Measurements from ENCODE around the gene CLEC5A. TPM values are rescaled to one million over a fixed set of nuclear protein-coding genes. Genes with fewer than 3 reads are reported as not detected.
"Not testable (repeated sequence)": the region's sequence is repeated elsewhere in the genome, so short reads cannot be mapped to it uniquely, and the experiment has no call there.

Gene CLEC5A
- total RNA-seq, 4 donors from 2014 or later, result 1.6 to 3.8 (median 2.9) TPM

GRCh38 chr7:141990011-141990725 lies 43.4 kb upstream of the CLEC5A start:
- intact Hi-C loops (cut with DNase I; ENCODE audit: low total_unique reads), result no loop called here
- WGBS, 2 donors, result 64 to 66% methylated on average over 2 of the region's 2 CpGs
- TF ChIP-seq POLR2A (IDR thresholded peaks at IDR 0.05), result no peak
- TF ChIP-seq, protein P1, sequence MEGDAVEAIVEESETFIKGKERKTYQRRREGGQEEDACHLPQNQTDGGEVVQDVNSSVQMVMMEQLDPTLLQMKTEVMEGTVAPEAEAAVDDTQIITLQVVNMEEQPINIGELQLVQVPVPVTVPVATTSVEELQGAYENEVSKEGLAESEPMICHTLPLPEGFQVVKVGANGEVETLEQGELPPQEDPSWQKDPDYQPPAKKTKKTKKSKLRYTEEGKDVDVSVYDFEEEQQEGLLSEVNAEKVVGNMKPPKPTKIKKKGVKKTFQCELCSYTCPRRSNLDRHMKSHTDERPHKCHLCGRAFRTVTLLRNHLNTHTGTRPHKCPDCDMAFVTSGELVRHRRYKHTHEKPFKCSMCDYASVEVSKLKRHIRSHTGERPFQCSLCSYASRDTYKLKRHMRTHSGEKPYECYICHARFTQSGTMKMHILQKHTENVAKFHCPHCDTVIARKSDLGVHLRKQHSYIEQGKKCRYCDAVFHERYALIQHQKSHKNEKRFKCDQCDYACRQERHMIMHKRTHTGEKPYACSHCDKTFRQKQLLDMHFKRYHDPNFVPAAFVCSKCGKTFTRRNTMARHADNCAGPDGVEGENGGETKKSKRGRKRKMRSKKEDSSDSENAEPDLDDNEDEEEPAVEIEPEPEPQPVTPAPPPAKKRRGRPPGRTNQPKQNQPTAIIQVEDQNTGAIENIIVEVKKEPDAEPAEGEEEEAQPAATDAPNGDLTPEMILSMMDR (IDR thresholded peaks at IDR 0.05), result no peak
- no peak for DNase-seq (ENCODE audit: low spot score in 2 of 2)
- no peak overlapping the region for H3K4me3 ChIP-seq (ENCODE audit: low read depth, poor library complexity, severe bottlenecking)

GRCh38 chr7:141987803-141988202 lies 41.0 kb upstream of the CLEC5A start:
- WGBS, 2 donors, result 82 to 89% methylated on average over 4 of the region's 4 CpGs
- intact Hi-C loops (cut with DNase I; ENCODE audit: low total_unique reads); H3K4me3 ChIP-seq (ENCODE audit: low read depth, poor library complexity, severe bottlenecking): not testable (repeated sequence)

DNA sequence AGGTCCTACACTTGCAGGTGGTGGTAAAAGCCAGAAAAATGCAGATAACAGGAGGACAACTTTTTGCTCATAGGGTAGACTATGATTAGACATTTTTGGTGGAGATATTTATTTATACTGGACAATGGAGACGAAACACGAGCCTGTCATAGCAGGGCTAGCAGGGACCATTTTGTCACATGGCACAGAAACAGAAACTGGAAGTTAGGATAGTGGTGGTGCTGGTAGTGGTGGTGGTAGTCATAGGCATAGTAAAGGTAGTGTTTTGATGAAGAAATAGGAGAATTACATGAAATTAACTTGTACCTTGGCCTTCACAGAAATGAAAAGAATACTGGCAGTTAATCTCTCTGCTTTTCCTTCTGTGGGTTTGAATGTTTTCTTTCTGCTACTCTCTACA lies 40.1 kb upstream of the CLEC5A start:
- no peak for DNase-seq (ENCODE audit: low spot score in 2 of 2)
- H3K4me3 ChIP-seq (ENCODE audit: low read depth, poor library complexity, severe bottlenecking), result no peak overlapping the region
- WGBS, 2 donors, result 74 to 79% methylated on average over 2 of the region's 2 CpGs
- intact Hi-C loops (cut with DNase I; ENCODE audit: low total_unique reads), result no loop called here
- TF ChIP-seq, protein P1 (IDR thresholded peaks at IDR 0.05), result no peak
- TF ChIP-seq POLR2A (IDR thresholded peaks at IDR 0.05), result no peak

More at GRCh38 chr7:141987803-141988202, 41.0 kb upstream of the CLEC5A start:
- not testable (repeated sequence) for DNase-seq (ENCODE audit: low spot score in 2 of 2)

DNA sequence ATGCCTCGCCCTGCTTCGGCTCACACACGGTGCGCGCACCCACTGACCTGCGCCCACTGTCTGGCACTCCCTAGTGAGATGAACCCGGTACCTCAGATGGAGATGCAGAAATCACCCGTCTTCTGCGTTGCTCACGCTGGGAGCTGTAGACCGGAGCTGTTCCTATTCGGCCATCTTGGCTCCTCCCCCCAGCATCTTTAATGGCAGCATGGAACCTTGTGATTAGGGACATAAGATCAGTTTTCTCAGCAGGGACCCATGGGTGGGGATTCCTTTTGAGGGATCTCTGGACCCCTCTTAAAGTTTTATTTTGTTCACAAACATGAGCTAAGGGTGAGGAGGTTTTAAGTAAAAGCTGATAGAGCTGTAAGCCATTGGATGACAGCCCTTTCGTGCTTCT lies 39.2 kb upstream of the CLEC5A start:
- WGBS, 2 donors, result 91 to 95% methylated on average over 8 of the region's 13 CpGs
- intact Hi-C loops (cut with DNase I; ENCODE audit: low total_unique reads), result not testable (repeated sequence)

DNA sequence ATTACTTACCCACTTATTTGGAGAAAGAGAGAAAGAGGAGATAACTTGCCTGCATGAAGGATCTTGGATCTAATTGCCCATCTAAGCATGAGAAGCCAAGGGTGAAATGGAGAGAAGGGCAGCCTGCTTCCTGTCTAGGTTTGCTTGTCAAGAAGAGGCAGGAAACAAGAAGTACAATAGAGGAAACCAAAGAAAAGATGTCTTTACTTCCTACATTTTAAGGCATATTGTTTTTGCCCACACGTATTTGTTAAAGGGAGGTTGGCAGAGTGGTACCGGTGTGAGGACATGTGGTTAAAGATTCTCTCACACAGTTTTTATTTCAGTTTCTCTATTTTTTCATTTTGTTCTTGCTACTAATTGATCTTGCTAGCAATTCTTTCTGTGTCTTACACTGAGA lies 32.8 kb upstream of the CLEC5A start:
- intact Hi-C loops (cut with DNase I; ENCODE audit: low total_unique reads), result loop anchor here (5.0 kb wide), 1 partner anchor 208 kb away; no protein-coding TSS in a partner anchor
- no peak for DNase-seq (ENCODE audit: low spot score in 2 of 2)
- H3K4me3 ChIP-seq (ENCODE audit: low read depth, poor library complexity, severe bottlenecking), result no peak overlapping the region
- 60 to 75% methylated on average over 2 of the region's 2 CpGs for WGBS, 2 donors
- TF ChIP-seq, protein P1 (IDR thresholded peaks at IDR 0.05), result no peak
- TF ChIP-seq POLR2A (IDR thresholded peaks at IDR 0.05), result no peak

More for the DNA sequence above, 39.2 kb upstream of the CLEC5A start:
- H3K4me3 ChIP-seq (ENCODE audit: low read depth, poor library complexity, severe bottlenecking); DNase-seq (ENCODE audit: low spot score in 2 of 2): not testable (repeated sequence)

- no peak for TF ChIP-seq POLR2A (IDR thresholded peaks at IDR 0.05)
- TF ChIP-seq, protein P1 (IDR thresholded peaks at IDR 0.05), result no peak
- WGBS, 2 donors, result 68 to 78% methylated on average over 1 of the region's 1 CpG
- DNase-seq (ENCODE audit: low spot score in 2 of 2), result no peak
- H3K4me3 ChIP-seq (ENCODE audit: low read depth, poor library complexity, severe bottlenecking), result no peak overlapping the region
- intact Hi-C loops (cut with DNase I; ENCODE audit: low total_unique reads), result loop anchor here (5.0 kb wide), 1 partner anchor 209 kb away; no protein-coding TSS in a partner anchor
Measured at GRCh38 chr7:141978351-141978750, 31.6 kb upstream of the CLEC5A start.

All from lower leg skin (tissue), 4 donors.